IPS-18a (cell line): ENCODE data around the gene TRPC4.

ENCODE experiments used
- H3K27ac ChIP-seq: one replicate; pipeline ENCODE4 v1.5.1; 2013; ENCODE audit warnings: low read length
- H3K27me3 ChIP-seq: one replicate; pipeline ENCODE4 v1.6.1; 2013; ENCODE audit warnings: mild to moderate bottlenecking, low read length; ENCODE audit not compliant: control insufficient read depth, insufficient read depth
- H3K36me3 ChIP-seq: one replicate; pipeline ENCODE4 v1.6.1; 2013; ENCODE audit warnings: low read depth, low read length; ENCODE audit not compliant: control insufficient read depth
- H3K4me1 ChIP-seq: one replicate; pipeline ENCODE4 v1.6.1; 2013; ENCODE audit warnings: low read depth, low read length; ENCODE audit not compliant: control insufficient read depth
- H3K4me3 ChIP-seq: one replicate; pipeline ENCODE4 v1.5.1; 2013; ENCODE audit warnings: low read length
- H3K9ac ChIP-seq: one replicate; pipeline ENCODE4 v1.6.1; 2013; ENCODE audit warnings: mild to moderate bottlenecking, low read length, moderate library complexity
- H3K9me3 ChIP-seq: one replicate; pipeline ENCODE4 v1.6.1; 2013; ENCODE audit warnings: low read depth, low read length; ENCODE audit not compliant: control insufficient read depth

Gene TRPC4

DNA sequence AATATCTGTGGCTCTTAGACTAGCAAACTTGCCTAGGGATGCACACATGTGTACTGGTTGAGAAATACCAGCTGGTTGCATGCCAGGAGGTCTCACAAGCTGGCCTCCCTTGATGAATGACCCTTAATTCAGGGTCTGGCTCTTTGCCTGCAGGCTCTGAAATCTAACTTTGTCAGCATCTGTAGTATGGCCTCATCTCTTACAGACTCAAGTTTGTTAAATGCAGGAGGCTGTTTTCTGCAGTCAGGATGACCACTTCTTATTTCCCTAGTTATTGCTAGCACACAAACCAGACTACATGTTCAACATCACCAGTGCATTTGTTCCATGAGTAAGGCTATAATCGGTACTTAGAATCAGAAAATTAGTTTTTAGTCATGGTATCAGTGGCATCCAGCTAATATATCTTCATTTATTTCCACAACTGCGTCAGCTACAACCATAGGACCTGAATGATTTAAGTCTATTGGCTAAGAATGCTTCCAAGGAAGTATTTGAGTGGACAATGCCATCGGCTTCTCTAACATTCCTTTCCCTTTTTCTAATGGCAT is 247.7 kb downstream of the TRPC4 start:
- Histone ChIP-seq H3K9ac (no peak overlapping the region), H3K36me3 (no peaks in the 10 kb centered on the region), H3K27ac (no peak overlapping the region), H3K4me3 (no peak overlapping the region), H3K9me3 (no peaks in the 10 kb centered on the region), H3K4me1 (no peaks in the 10 kb centered on the region), H3K27me3 (no peaks in the 10 kb centered on the region)

DNA sequence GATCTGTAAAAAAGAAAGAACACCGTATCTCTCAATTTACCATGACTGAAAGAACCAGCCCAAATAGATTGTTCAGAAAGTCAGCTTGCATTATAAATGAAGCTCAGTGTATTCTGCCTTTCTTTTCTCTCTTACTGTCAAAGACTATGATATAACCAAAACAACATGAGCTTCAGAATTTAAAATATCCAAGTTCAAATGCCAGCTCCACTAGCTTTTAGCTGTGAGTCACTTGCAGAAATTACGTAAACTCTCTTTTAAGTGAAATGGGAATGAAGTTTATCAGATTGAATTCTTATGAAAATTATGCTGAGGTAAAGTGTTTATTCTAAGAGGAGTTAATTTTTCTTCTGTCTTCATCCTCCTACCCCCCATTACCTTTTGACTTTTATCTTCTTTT is 251.0 kb downstream of the TRPC4 start:
- Histone ChIP-seq H3K36me3 (no peaks in the 10 kb centered on the region), H3K27me3 (no peaks in the 10 kb centered on the region), H3K4me1 (no peaks in the 10 kb centered on the region), H3K27ac (no peak overlapping the region), H3K4me3 (no peak overlapping the region), H3K9ac (no peak overlapping the region), H3K9me3 (no peaks in the 10 kb centered on the region)

DNA sequence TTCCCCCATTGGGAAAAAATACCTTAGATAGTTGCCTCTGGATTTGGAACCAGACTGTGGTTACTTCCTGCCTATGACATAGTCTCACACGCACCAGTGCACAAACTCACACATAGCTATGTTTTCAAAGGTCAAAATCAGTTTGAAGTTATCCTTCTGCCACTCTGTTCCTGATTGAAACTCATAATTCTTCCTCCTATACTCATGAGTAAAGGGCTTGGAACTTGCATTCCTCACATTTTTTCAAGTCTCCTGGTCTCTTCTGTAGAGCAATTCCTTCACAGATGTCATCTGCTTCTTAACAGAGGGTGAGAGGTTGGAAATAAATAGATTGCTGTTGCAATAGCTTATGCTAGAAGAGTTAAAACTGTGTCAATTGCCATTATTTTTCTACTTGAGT is 252.4 kb downstream of the TRPC4 start:
- no peak overlapping the region for H3K27ac ChIP-seq
- H3K4me1 ChIP-seq, result no peaks in the 10 kb centered on the region

DNA sequence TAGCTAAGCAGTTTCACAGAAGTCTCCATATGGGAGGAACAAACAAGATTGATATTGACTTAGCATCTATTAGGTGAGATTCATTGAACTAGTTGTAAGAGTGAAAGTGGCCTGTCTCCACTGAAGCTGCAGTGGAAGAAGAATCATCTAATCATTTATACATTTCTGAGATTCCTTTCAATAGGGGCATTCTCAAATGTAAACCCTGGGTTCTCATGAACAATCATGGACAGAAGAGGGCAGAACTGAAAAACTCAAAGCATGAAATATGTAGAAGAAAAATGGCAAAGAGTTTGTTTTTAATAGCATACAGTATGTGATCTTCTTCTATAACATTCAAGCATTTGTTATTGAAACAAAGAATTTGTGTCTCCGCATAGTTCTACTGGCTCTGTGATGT is 253.4 kb downstream of the TRPC4 start:
- Histone ChIP-seq H3K27me3 (no peaks in the 10 kb centered on the region), H3K27ac (no peak overlapping the region)

More for the DNA sequence above, 252.4 kb downstream of the TRPC4 start:
- Histone ChIP-seq H3K9ac (no peak overlapping the region), H3K4me3 (no peak overlapping the region), H3K9me3 (no peaks in the 10 kb centered on the region), H3K36me3 (no peaks in the 10 kb centered on the region), H3K27me3 (no peaks in the 10 kb centered on the region)

DNA sequence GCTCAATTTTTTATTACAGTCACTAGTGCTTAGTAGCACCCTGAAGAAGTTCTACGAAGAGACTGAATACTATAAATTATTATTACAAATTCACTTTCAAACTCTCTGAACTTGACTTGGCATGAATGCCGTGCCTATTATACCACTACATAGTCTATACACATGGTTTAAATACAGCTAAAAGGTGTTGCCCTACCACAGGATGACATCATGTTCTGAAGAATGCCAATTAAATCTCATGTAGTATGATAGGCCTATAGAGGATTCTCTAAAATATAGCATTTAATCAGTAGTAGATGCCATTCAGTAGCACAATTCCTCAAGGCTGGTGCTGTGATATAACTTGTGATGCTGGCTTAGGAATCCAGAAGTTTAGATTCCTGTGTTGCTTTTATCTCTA is 254.3 kb downstream of the TRPC4 start:
- no peak overlapping the region for H3K4me3 ChIP-seq
- H3K9me3 ChIP-seq, result no peaks in the 10 kb centered on the region
- H3K36me3 ChIP-seq, result no peaks in the 10 kb centered on the region
- H3K27me3 ChIP-seq, result no peaks in the 10 kb centered on the region
- no peaks in the 10 kb centered on the region for H3K4me1 ChIP-seq
- no peak overlapping the region for H3K9ac ChIP-seq
- no peak overlapping the region for H3K27ac ChIP-seq

More for the DNA sequence above, 253.4 kb downstream of the TRPC4 start:
- Histone ChIP-seq H3K9ac (no peak overlapping the region), H3K4me1 (no peaks in the 10 kb centered on the region), H3K36me3 (no peaks in the 10 kb centered on the region), H3K4me3 (no peak overlapping the region), H3K9me3 (no peaks in the 10 kb centered on the region)

DNA sequence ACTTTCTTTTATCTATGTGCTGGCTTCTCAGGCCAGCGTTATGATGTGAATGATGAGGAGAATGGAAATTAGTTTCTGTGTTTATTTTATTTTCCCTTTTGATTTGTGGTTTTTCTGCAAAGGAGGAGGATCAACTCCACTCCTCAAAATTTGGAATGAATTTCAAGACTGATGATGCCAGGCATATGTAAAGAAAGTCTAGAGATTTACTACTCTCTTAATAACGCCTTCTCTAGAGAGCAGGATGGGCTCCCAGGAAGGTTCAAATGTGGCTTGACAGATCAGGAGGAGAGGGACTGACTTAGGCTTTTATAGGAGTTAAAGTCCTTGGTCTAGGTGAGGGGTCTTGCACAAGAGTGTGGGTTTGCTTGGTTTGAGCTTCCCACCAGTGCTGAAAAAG is 255.9 kb downstream of the TRPC4 start:
- H3K4me1 ChIP-seq, result no peaks in the 10 kb centered on the region
- no peak overlapping the region for H3K4me3 ChIP-seq
- H3K9me3 ChIP-seq, result no peaks in the 10 kb centered on the region
- no peaks in the 10 kb centered on the region for H3K36me3 ChIP-seq
- H3K27me3 ChIP-seq, result no peaks in the 10 kb centered on the region
- H3K9ac ChIP-seq, result no peak overlapping the region
- H3K27ac ChIP-seq, result no peak overlapping the region

DNA sequence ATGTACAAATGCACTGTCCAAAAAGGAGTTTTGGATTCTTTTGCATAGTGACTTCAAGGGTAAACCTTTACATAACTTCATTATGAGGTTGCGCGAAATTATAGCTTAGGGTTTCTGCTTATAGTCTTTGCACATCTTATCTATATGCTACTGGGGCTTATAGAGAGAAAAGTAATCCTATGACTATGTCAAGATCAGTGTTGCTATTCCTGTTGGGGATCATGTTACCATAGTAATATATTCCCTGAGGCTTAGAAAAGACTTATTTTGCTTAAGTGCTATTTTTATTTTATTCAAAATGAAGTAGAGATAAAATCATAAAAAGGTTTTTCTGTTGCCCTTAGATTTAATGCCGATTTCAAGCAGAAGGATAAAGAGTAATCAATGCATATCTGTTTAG is 256.3 kb downstream of the TRPC4 start:
- Histone ChIP-seq H3K27me3 (no peaks in the 10 kb centered on the region), H3K9me3 (no peaks in the 10 kb centered on the region), H3K36me3 (no peaks in the 10 kb centered on the region), H3K4me1 (no peaks in the 10 kb centered on the region), H3K4me3 (no peak overlapping the region), H3K9ac (no peak overlapping the region), H3K27ac (no peak overlapping the region)

DNA sequence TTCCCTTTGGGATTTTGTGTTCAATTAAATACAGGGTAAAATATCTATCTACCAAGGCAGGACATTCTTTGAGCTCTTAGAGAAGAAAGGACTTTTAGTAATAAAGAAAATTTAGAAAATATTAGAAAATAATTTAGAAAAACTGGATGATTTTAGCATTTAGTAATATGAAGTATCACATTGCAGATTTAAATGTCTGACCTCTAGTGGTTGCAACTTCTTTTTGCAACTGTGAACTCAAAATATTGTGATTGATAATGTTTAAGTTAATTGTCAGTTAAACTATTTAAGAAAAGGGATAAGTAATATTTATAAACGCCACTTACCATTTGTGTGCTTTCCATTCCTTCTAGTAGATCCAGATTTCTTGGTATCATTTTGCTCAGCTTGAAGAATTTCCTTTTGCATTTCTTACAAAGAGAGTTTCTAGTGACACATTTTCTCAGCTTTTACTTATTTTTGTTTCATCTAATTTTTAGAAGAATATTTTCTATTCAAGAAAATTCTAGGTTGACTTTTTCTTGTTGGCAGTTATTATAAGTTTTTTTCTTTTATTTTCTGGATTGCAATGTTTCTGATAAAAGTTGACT is 260.7 kb downstream of the TRPC4 start:
- Histone ChIP-seq H3K36me3 (no peaks in the 10 kb centered on the region), H3K27ac (no peak overlapping the region), H3K4me3 (no peak overlapping the region), H3K9me3 (no peaks in the 10 kb centered on the region), H3K9ac (no peak overlapping the region), H3K4me1 (no peaks in the 10 kb centered on the region), H3K27me3 (no peaks in the 10 kb centered on the region)

DNA sequence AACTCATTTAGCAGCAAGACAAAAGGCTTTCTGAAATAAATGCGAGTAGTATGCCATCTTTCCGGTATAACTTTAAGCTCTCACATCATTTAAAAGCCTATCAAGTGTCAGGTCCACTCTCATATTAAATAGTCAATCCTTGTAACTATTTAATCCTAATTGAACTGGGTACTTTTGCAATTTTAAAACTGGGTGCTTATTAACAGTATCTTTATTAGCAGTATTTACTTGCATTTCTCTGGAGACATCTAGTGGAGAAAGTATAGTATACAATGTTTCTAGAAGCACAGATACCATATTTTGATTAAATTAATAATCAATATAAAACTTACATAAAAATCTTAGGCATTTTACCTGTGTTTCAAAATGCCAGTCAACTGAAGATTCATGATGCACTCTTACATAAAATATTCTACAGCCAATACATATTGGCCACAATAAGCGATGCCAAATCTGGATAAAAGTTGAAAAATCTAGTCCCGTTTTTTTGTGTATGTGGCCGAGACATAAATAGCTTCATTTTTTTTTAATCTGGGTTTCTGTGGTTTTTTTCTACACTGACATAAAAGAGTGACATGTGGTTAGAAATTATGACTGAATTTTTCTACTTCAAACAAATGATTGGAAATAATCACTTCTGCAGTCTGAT is 266.7 kb downstream of the TRPC4 start:
- Histone ChIP-seq H3K36me3 (no peaks in the 10 kb centered on the region), H3K27ac (no peak overlapping the region)

DNA sequence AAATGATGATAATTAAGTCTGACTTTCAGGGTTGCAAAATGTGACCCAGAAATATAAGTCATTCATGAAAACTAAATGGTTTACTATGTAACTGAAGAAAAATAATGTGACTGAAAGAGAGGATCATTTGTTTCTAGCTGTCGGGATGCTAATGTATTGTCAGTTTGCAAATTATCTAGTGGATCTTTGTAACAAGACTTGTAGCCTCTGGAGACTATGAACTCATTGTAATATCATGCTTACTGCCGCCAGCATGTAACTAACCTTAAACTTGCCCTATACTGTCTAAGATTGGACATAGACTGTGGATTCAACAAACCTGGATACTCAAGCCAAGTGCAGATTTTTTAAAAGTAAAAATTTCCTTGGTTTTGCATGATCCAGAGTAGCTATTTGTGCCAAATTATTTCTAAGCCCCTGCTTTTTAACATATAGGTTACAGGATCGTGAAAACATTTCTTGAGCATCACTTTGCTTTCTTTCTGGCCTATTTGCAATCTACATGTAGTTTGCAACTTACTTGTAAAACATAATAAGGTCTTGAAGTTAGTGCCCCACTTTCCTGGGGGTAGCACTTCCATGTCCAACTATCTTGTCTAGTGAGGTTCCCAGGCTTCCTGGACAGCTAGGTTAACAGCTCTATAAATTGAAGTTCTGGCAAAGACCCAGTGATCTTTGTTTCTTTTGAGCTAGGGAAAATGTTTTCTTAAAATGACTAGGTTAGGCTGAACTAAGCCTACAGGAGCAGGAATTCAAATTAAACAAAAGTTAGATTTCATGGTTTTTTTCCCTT is 267.7 kb downstream of the TRPC4 start:
- H3K27me3 ChIP-seq, result no peaks in the 10 kb centered on the region
- no peak overlapping the region for H3K9ac ChIP-seq
- H3K9me3 ChIP-seq, result no peaks in the 10 kb centered on the region
- H3K36me3 ChIP-seq, result no peaks in the 10 kb centered on the region
- no peak overlapping the region for H3K27ac ChIP-seq
- H3K4me1 ChIP-seq, result peaks cover 26% of the 10 kb centered on the region
- no peak overlapping the region for H3K4me3 ChIP-seq

More for the DNA sequence above, 266.7 kb downstream of the TRPC4 start:
- no peak overlapping the region for H3K4me3 ChIP-seq
- no peak overlapping the region for H3K9ac ChIP-seq
- peaks cover 20% of the 10 kb centered on the region for H3K4me1 ChIP-seq
- H3K9me3 ChIP-seq, result no peaks in the 10 kb centered on the region
- no peaks in the 10 kb centered on the region for H3K27me3 ChIP-seq

DNA sequence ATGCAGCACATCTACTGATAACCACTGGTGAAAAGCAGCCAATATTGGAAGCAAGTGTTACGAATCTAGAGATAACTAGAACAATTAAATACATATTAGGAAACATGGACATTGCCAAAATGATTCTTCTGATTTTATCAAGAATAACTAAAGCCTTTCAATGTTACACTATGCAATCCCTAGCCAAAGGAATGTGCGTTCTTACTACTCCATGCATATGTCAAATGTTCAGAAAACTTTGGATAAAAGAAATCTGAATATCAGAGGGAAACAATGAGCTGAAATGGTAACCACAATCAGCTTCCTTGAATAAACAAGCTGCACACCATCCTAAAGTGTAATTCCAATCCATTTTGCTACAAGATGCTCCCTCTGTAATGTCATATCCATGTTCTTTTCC is 270.1 kb downstream of the TRPC4 start:
- Histone ChIP-seq H3K4me1 (peaks cover 36% of the 10 kb centered on the region), H3K9me3 (no peaks in the 10 kb centered on the region), H3K4me3 (no peak overlapping the region), H3K27ac (no peak overlapping the region), H3K27me3 (no peaks in the 10 kb centered on the region), H3K36me3 (no peaks in the 10 kb centered on the region), H3K9ac (no peak overlapping the region)
